Chondrocyte (in vitro differentiated cells): ENCODE results near the gene PLXND1. TPM values are rescaled to one million over a fixed set of nuclear protein-coding genes. Genes with fewer than 3 reads are reported as not detected.
A peak's percentile ranks its signal among the peaks of the same experiment; 100 is the strongest.
"Not testable (repeated sequence)": the region's sequence is repeated elsewhere in the genome, so short reads cannot be mapped to it uniquely, and the experiment has no call there.

ENCODE experiments used
- DNase-seq: peaks from one replicate; pipeline ENCODE4 v3.0.0; 2021; ENCODE audit warnings: mixed read lengths, low spot score
- H3K27ac Mint-ChIP-seq: one replicate; pipeline ENCODE4 v1.8.0; 2021; ENCODE audit warnings: mild to moderate bottlenecking, moderate library complexity, mixed read lengths; ENCODE audit not compliant: unreplicated experiment
- H3K27me3 Mint-ChIP-seq: 2 replicates; pipeline ENCODE4 v1.8.0; 2021; ENCODE audit warnings: low read depth, mixed read lengths
- H3K36me3 Mint-ChIP-seq: 2 replicates; pipeline ENCODE4 v1.8.0; 2021; ENCODE audit warnings: low read depth, mixed read lengths
- H3K4me1 Mint-ChIP-seq: 2 replicates; pipeline ENCODE4 v1.8.0; 2021; ENCODE audit warnings: low read depth, mild to moderate bottlenecking, mixed read lengths
- H3K4me3 Mint-ChIP-seq: one replicate; pipeline ENCODE4 v1.8.0; 2021; ENCODE audit warnings: mild to moderate bottlenecking, moderate library complexity, mixed read lengths; ENCODE audit not compliant: unreplicated experiment
- H3K9me3 Mint-ChIP-seq: 2 replicates; pipeline ENCODE4 v1.8.0; 2021; ENCODE audit warnings: low read depth, mixed read lengths
- CTCF ChIP-seq: fragments of 200-600 bp; sonication (generic); IDR thresholded peaks from 2 replicates; pipeline ENCODE4 v1.5.0; 2021; ENCODE audit warnings: antibody characterized with exemption, mild to moderate bottlenecking, moderate library complexity
- total RNA-seq: library from RNA; stranded (reverse); gene quantifications from 3 replicates; pipeline ENCODE4 v1.2.1, GENCODE V29; 2021

The PLXND1 gene
- total RNA-seq, 1 donor from 2014 or later = 267 TPM

- Mint-ChIP-seq H3K36me3 (no peaks in the 10 kb centered on the region), H3K4me3 (peak overlapping the region; percentile 16), H3K27ac (peak overlapping the region; percentile 86), H3K4me1 (peaks cover 76% of the 10 kb centered on the region), H3K9me3 (no peaks in the 10 kb centered on the region), H3K27me3 (no peaks in the 10 kb centered on the region)
- DNase-seq = no peak
- TF ChIP-seq CTCF = peak; percentile 43
Measured at GRCh38 chr3:129611812-129612533, 5.5 kb upstream of the PLXND1 start.

GRCh38 chr3:129611446-129611800, 4.9 kb upstream of the PLXND1 start:
- DNase-seq = no peak
- Mint-ChIP-seq H3K27ac (peak overlapping the region; percentile 86), H3K4me3 (no peak overlapping the region), H3K27me3 (no peaks in the 10 kb centered on the region), H3K9me3 (no peaks in the 10 kb centered on the region), H3K36me3 (no peaks in the 10 kb centered on the region), H3K4me1 (peaks cover 73% of the 10 kb centered on the region)
- TF ChIP-seq CTCF = no peak

GRCh38 chr3:129610794-129611445, 4.4 kb upstream of the PLXND1 start:
- H3K27me3 Mint-ChIP-seq, H3K36me3 Mint-ChIP-seq, H3K4me3 Mint-ChIP-seq, H3K9me3 Mint-ChIP-seq, DNase-seq: not testable (repeated sequence)
- Mint-ChIP-seq H3K27ac (peak overlapping the region; percentile 86), H3K4me1 (peaks cover 68% of the 10 kb centered on the region)

- peak overlapping the region; percentile 83 for H3K27ac Mint-ChIP-seq
- TF ChIP-seq CTCF = no peak
- H3K36me3 Mint-ChIP-seq = peaks cover 2% of the 10 kb centered on the region
- DNase-seq = no peak
- H3K4me1 Mint-ChIP-seq = peaks cover 62% of the 10 kb centered on the region
- H3K9me3 Mint-ChIP-seq = no peaks in the 10 kb centered on the region
- H3K4me3 Mint-ChIP-seq = no peak overlapping the region
- no peaks in the 10 kb centered on the region for H3K27me3 Mint-ChIP-seq
Measured at GRCh38 chr3:129610276-129610675, 3.8 kb upstream of the PLXND1 start.

- Mint-ChIP-seq H3K4me3 (no peak overlapping the region), H3K36me3 (peaks cover 2% of the 10 kb centered on the region), H3K4me1 (peaks cover 58% of the 10 kb centered on the region), H3K27me3 (no peaks in the 10 kb centered on the region), H3K9me3 (no peaks in the 10 kb centered on the region), H3K27ac (peak overlapping the region; percentile 83)
- TF ChIP-seq CTCF = no peak
- DNase-seq = no peak
Measured at GRCh38 chr3:129609591-129610182, 3.2 kb upstream of the PLXND1 start.
